T follicular helper cell (primary cell): Measurements from ENCODE around the gene HACD2.

Experiments
- DNase-seq: peaks from one replicate; pipeline ENCODE4 v3.0.0-alpha.2; 2020; ENCODE audit warnings: low read depth

Gene HACD2

GRCh38 chr3:123446210-123446609 is 138.6 kb downstream of the HACD2 start:
- DNase-seq = no peak

- DNase-seq = no peak
Observed at GRCh38 chr3:123445702-123446101, 139.2 kb downstream of the HACD2 start.

GRCh38 chr3:123444744-123445143 is 140.1 kb downstream of the HACD2 start:
- no peak for DNase-seq

- no peak for DNase-seq
Observed at GRCh38 chr3:123444023-123444422, 140.8 kb downstream of the HACD2 start.

- no peak for DNase-seq
Observed at GRCh38 chr3:123442908-123443307, 141.9 kb downstream of the HACD2 start.

GRCh38 chr3:123442125-123442524 is 142.7 kb downstream of the HACD2 start:
- no peak for DNase-seq
